Amniotic epithelial cell (primary cell): Measurements from ENCODE around the gene GJB3.
A peak's percentile ranks its signal among the peaks of the same experiment; 100 is the strongest.
"Not testable (repeated sequence)": the region's sequence is repeated elsewhere in the genome, so short reads cannot be mapped to it uniquely, and the experiment has no call there.

Source experiments
- DNase-seq: peaks from one replicate; pipeline ENCODE4 v3.0.0-alpha.2; 2010; ENCODE audit warnings: low read depth

GJB3 gene

GRCh38 chr1:34761176-34761761 lies 19.7 kb upstream of the GJB3 start:
- DNase-seq, result no peak

GRCh38 chr1:34761776-34762307 lies 19.2 kb upstream of the GJB3 start:
- DNase-seq, result no peak

DNA sequence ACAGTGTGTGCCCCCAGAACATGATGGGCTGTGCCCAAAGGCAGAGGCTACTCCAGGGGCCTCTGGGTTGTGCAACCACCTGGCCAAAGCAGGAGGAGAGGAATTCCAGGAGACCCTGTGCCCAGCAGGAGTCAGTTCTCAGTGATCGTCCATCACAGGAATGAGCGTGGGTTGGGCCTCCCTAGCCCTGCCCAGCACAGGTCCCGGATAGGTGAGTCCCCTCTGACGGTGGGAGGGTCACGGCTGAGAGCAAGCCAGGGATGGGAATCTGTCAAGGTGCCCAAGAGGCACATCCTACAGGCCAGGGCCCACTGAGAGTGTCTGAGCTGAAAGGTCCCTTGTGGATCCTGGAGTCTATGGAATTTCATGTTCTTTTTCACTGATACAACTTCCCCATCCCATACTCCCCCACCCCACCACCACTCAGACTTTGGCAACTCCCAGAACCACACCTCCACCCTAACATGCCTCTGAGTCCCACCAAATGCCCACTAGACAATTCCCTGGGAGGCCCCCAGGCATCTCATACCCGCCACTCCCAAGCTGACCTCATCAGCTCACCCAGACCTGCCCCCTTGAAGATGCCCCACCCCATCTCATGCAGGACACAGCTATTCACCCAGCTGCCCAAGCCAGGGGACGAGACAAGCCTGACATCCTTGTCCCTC lies 18.4 kb upstream of the GJB3 start:
- no peak for DNase-seq

- no peak for DNase-seq
These were observed 17.8 kb upstream of the GJB3 start for GRCh38 chr1:34763142-34763781.

DNA sequence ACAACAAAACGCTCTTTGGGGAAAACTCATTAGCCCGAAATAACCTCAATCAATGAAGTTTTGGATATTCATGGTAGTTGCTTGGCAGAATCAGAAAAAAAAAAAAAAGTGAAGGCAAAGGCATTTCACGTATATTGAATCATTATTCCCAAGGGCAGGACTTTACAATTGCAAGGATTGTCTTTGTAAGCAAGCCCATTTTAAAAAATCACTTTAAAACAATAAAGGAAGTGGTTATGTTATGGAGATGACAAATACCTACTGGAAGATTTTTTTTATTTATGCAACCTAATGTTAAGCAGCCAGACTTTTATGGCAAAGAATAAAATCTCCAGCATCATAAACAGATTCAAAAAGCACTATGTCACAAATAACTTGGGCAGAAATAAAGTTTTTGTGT lies 12.2 kb upstream of the GJB3 start:
- no peak for DNase-seq

DNA sequence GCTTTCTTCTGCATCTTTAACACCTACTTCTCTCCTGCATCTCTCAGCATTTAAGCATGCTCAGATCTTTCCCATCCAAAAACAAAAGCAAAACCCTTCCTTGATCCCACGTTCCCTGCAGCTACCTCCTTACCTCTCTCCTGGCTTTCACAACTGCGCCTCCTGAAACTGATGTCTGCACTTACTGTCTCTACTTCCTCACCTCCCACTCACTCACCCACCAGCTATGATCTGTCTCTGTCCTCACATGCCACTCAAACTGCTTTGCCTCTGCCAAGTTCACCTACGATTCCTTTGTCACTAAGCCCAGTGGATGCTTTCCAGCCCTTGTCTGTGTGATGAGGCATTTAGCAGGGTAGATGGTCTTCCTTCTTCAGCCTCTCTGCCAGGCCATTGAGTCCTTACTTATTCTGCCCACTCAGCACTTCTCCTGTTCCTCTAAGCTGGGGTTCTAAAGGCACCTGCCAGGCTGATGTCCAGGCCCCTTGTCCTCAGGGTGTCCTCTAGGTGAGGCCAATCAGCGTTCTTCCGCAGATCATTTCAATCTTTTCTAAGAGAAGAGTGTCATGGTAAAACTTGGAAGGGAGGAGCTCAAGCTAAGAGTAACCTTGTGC lies 10.0 kb upstream of the GJB3 start:
- DNase-seq, result no peak

DNA sequence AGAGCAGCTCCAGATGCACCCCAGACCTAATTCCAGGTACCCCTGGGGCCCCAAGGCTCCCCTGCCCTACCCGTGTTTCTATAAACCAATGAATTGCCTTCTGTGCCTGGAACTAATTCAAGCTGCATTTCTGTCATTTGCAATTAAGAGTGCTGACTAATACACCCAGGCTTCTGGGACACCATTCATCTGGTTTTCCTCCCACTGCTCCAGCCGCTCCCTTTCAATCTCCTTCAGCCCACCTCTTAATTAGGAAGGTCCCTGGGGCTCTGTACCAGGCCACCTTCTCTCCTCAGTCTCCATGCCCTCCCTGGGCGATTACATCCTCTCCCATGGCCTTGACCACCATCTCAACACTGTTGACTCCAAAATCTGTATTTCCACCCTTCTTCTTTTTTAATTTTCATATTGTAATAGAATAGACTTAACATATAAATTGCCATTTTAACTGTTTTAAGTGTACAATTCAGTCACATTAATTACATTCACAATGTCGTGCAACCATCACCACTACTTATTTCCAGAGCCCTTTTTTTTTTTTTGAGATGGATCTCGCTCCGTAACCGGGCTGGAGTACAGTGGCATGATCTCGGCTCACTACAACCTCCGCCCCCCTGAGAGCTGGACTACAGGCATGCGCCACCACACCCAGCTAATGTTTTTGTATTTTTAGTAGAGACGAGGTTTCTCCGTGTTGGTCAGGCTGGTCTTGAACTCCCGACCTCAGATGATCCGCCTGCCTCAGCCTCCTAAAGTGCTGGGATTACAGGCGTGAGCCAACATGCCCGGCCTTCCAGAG lies 9.2 kb upstream of the GJB3 start:
- DNase-seq, result no peak

DNA sequence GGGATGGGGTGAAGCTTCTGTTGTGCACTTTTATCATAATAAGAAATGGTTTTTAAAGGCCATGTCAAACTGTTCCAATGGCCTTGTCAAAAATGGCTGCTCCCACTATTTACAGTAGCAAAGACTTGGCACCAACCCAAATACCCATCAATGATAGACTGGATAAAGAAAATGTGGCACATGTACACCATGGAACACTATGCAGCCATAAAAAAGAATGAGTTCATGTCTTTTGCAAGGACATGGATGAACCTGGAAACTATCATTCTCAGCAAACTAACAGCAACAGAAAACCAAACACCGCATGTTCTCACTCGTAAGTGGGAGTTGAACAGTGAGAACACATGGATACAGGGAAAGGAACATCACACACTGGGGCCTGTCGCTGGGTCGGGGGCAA lies 7.9 kb upstream of the GJB3 start:
- DNase-seq, result not testable (repeated sequence)

DNA sequence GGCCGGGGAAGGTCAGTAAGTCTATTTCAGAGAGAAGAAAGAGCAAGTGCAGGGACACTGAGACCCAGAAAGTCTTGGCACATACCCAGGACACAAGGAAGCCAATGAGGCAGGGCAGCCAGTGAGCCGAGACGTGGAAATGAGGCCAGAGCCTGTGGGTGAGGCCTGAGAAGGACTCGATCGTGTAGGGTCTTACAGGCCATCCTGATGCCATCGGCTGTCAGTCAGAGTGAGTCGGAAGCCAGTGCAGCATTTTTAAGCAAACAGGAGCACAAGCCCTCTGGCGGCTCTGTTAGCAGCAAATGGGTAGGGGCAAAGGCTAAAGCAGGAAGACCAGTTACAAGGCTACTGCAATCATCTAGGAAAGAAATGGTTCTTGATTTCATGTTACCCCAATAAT lies 6.1 kb upstream of the GJB3 start:
- DNase-seq, result no peak

- no peak for DNase-seq
These were observed 4.1 kb upstream of the GJB3 start for GRCh38 chr1:34776911-34777310.

DNA sequence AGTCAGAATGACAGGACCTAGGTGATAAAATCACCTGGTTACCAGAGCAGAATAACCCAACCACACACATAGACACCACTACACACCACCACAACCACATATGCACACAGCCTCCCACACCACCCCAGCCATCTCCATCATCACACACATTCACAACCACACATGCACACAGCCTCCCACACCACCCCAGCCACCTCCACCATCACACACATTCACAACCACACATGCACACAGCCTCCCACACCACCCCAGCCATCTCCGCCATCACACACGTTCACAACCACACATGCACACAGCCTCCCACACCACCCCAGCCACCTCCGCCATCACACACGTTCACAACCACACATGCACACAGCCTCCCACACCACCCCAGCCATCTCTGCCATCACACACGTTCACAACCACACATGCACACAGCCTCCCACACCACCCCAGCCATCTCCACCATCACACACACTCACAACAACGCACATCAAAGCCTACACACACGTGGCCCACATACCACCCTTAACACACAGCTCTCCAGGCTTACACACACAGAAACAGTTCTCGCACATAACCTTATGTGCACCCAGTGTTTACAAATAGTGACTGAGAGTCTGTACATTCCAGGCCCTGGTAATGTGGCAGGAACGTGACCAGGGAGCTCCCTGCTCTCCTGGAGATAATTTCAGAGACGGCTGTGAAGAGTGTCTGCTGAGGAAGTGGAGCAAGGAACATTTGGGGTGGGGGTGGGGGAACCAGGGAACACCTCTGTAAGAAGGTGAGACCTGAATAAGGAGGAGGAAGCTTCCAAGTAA lies 3.3 kb upstream of the GJB3 start:
- DNase-seq, result peak; percentile 8

DNA sequence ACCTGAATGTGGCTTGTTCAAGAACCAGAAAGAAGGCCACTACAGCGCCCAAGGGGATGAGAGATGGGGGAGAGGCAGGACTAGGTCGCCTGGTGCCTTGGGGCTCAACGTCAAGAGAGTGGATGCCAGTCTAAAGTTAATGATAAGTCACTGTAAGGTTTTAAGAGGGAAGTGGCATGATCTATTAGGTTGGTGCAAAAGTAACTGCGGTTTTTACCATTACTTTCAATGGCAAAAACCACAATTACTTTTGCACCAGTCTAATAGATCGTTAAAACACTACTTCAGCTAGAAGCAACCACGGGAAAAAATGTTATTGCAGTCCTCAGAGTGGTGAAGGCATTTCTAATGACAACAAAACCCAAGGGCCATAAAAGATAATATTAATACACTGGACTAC lies 2.6 kb upstream of the GJB3 start:
- no peak for DNase-seq

DNA sequence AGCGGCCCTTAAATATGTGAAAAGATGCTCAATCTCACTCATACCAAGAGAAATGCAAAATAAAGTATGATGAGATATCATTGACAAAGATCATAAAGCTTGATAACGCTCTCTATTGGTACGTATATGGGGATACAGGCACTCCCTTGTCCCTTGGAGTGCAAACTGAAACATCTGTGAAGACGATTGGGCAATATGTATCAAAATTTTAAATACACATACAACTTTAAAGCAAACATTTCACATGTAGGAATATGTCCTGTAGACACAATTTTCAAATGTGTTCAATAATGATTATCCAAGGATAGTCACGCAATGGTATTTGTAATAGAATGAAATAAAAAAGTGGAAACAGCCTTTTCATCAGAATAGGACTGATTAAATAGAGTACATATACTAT lies 2.0 kb upstream of the GJB3 start:
- no peak for DNase-seq

DNA sequence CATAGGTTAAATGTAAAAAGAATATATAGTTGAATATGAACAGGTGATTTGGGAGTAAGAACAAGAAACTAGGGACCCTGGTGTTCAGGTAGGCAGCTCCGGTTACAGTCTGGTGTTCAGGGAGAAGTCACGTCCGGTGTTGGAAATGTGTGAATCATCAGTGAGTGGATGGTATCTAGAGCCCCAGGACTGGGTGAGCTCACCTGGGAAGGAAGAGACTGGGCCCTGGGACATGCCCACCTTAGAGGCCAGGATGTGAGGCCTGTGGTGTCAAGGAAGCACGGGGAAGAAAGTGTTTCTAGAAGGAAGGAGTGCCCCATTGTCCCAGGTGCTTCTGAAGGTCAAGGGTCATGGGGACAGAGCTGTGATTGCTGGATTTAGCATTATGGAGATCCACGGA lies 1.5 kb upstream of the GJB3 start:
- DNase-seq, result no peak

DNA sequence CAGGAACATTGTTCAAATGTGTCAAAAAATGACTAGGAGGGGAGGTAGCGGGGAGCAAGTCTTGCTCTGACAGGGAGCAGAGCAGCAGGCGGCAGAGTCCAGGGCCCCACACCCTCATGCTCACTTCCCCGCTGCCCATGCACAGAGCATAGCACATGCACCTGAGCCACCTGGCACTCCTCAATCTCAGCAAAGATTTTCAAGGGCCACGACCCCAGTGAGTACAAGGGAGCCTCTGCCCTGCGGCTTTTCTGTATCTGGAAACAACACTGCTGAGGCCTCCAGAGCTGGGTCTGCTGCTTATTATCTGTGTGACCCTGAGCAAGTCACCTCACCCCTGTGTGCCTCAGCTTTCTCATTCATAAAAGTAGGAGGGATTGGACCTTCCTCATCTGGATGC lies 1.1 kb upstream of the GJB3 start:
- DNase-seq, result no peak

DNA sequence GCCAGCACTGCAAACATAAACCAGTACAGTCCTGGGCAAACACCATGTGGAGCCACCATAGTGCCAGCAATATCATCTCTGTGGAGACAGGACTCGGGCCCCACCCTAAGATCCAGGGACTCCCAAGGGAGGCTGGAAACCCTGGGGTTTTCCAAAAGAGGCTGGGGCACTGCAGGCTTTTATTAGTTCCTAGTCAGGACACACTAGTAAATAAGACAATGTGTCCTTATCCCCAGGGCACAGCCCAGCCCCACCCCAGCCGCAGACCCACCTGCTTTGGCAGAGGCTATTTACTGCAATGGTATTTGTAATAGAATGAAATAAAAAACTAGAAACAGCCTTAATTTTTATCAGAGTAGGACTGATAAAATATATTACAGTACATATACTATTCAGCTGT lies 486 bp upstream of the GJB3 start:
- DNase-seq, result no peak

DNA sequence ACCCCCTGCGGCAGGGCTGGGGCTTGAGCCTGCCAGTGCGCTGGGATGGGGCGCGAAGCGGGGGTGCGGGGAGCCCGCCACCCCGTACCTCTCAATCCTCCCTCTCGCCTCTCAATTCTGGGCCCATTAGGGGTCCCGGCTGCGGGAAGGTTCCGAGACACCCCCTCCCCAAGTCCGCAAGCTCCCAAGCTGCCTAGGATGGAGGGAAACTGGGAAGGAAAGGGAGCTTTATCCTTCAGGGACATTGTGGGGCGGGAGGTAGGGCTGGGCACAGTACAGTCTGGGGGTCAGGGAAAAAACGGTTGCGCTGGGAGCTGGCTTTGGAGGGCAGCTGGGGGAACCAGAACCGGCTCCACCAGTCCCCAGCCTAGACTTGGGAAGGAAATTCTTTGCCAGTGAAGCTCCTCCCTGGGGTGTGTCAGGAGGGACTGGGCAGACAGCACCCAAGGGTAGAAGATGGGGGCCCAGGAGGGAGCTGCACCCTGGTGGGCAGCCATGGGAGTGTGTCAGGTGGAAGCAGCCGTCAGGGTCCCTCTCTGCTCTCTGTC lies 904 bp downstream of the GJB3 start:
- DNase-seq, result no peak

DNA sequence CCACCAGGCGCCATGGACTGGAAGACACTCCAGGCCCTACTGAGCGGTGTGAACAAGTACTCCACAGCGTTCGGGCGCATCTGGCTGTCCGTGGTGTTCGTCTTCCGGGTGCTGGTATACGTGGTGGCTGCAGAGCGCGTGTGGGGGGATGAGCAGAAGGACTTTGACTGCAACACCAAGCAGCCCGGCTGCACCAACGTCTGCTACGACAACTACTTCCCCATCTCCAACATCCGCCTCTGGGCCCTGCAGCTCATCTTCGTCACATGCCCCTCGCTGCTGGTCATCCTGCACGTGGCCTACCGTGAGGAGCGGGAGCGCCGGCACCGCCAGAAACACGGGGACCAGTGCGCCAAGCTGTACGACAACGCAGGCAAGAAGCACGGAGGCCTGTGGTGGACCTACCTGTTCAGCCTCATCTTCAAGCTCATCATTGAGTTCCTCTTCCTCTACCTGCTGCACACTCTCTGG lies 3.8 kb downstream of the GJB3 start:
- DNase-seq, result no peak

DNA sequence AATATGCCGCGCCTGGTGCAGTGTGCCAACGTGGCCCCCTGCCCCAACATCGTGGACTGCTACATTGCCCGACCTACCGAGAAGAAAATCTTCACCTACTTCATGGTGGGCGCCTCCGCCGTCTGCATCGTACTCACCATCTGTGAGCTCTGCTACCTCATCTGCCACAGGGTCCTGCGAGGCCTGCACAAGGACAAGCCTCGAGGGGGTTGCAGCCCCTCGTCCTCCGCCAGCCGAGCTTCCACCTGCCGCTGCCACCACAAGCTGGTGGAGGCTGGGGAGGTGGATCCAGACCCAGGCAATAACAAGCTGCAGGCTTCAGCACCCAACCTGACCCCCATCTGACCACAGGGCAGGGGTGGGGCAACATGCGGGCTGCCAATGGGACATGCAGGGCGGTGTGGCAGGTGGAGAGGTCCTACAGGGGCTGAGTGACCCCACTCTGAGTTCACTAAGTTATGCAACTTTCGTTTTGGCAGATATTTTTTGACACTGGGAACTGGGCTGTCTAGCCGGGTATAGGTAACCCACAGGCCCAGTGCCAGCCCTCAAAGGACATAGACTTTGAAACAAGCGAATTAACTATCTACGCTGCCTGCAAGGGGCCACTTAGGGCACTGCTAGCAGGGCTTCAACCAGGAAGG lies 4.3 kb downstream of the GJB3 start:
- no peak for DNase-seq

DNA sequence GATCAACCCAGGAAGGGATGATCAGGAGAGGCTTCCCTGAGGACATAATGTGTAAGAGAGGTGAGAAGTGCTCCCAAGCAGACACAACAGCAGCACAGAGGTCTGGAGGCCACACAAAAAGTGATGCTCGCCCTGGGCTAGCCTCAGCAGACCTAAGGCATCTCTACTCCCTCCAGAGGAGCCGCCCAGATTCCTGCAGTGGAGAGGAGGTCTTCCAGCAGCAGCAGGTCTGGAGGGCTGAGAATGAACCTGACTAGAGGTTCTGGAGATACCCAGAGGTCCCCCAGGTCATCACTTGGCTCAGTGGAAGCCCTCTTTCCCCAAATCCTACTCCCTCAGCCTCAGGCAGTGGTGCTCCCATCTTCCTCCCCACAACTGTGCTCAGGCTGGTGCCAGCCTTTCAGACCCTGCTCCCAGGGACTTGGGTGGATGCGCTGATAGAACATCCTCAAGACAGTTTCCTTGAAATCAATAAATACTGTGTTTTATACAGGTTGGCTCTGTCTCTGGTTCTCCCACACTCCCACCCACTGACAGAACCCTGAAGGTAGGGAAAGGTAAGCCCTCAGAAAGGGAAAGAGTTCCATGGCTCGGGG lies 5.0 kb downstream of the GJB3 start:
- DNase-seq, result no peak
